Uterus (tissue), 2 donors: Measurements from ENCODE around the gene PFKFB4.

Experiments used
- POLR2A ChIP-seq, 2 donors: fragments of 450-650 bp; IDR thresholded peaks; one replicate each; pipeline ENCODE4 v1.6.1; 2016; ENCODE audit warnings: antibody characterized with exemption in 2 of 2, mild to moderate bottlenecking in 1 of 2, moderate library complexity in 1 of 2
- TF ChIP-seq, protein P1 (sequence below), 4 experiments: fragments of 200-600 bp in 2 of 4; fragments of 450-650 bp in 2 of 4; sonication (generic) in 2 of 4; IDR thresholded peaks; one replicate each; pipeline ENCODE4 v1.5.1; 2016 to 2019; ENCODE audit warnings: antibody characterized with exemption in 4 of 4, mild to moderate bottlenecking in 2 of 4, moderate library complexity in 1 of 4

DNA sequence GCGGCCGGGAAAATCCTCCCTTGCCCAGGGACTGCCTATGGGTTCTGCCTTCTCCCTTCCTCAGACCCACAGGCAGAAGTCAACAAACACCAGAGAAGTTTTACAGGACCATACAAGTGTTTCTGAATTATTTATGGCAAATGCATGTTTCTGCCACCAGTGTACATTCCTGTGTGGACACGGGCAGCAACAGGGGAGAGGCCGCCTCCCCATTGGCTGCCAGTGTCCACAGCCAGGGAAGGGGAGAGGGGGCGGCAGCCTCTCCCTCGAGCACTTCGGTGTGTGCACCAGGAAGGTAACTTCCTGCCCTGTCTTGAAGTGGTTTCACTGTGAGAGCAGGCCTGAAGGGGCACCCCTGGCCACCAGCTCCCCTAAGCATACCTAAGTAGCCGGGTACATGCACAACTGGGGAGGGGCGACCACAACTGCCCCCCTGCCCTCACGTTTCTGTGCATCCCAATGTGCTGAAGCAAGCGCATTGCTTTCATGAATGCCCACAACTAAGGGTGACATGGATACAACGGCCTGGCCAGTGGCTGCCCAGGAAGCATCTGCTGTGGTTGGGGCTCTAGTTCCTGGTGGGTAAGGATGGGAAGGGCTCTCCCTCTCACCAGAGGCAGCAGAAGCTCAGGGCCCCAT lies 37.8 kb downstream of the PFKFB4 start:
- TF ChIP-seq, protein P1, sequence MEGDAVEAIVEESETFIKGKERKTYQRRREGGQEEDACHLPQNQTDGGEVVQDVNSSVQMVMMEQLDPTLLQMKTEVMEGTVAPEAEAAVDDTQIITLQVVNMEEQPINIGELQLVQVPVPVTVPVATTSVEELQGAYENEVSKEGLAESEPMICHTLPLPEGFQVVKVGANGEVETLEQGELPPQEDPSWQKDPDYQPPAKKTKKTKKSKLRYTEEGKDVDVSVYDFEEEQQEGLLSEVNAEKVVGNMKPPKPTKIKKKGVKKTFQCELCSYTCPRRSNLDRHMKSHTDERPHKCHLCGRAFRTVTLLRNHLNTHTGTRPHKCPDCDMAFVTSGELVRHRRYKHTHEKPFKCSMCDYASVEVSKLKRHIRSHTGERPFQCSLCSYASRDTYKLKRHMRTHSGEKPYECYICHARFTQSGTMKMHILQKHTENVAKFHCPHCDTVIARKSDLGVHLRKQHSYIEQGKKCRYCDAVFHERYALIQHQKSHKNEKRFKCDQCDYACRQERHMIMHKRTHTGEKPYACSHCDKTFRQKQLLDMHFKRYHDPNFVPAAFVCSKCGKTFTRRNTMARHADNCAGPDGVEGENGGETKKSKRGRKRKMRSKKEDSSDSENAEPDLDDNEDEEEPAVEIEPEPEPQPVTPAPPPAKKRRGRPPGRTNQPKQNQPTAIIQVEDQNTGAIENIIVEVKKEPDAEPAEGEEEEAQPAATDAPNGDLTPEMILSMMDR (IDR thresholded peaks at IDR 0.05): no peak
- no peak for TF ChIP-seq POLR2A (IDR thresholded peaks at IDR 0.05)
